Dermis blood vessel endothelial cell (primary cell): Measurements from ENCODE around the gene HTD2. TPM values are rescaled to one million over a fixed set of nuclear protein-coding genes. Genes with fewer than 3 reads are reported as not detected.
"Not testable (repeated sequence)": the region's sequence is repeated elsewhere in the genome, so short reads cannot be mapped to it uniquely, and the experiment has no call there.

Experiments used
- DNase-seq: peaks from one replicate; pipeline ENCODE4 v3.0.0; 2010
- total RNA-seq: library from RNA; depleted of rRNA; stranded (reverse); fragments of >200 nt; gene quantifications from 2 replicates; pipeline ENCODE4 v1.2.3, GENCODE V29; 2014

Gene HTD2
- total RNA-seq, result 10.2 and 16.0 TPM in 2 replicates

- peak; percentile 99 for DNase-seq
Measured at GRCh38 chr3:58305882-58306711, at the start of gene HTD2, which contains the start of gene RPP14. Gene HTD2, plus strand, starts transcription at chr3:58306520. Its CDS starts 11,094 bp downstream, at chr3:58317614. Gene RPP14, plus strand, starts transcription at chr3:58306245. Its CDS starts 4,085 bp downstream, at chr3:58310330.

DNA sequence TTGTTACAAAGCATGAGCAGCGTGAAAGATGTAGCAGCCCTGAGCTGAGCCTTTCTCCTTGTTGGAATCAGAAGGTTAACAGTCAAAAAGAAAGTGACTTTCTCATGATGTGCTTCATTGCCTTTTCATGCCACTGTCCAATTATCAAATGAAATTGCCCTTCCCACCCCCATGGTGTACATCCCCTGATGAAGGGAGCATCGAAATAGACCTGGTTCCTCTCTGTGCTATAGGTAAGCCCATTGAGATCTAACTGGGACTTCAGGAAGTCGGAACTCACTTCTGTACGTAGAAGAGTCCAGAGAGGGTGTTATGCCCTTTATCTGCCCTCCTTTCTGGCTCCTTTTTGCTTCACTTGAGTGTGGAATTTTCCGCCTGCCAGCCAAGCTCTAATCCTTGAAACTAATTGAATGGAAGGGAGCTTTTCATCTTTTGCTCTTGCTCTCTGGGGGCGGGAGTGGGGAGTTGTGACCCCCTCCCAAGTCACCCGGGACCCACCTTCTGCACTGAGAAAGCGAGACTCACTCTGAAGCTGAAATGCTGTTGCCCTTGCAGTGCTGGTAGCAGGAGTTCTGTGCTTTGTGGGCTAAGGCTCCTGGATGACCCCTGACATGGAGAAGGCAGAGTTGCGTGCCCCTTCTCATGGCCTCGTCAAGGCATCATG is 47.8 kb upstream of the HTD2 start:
- DNase-seq, result no peak

DNA sequence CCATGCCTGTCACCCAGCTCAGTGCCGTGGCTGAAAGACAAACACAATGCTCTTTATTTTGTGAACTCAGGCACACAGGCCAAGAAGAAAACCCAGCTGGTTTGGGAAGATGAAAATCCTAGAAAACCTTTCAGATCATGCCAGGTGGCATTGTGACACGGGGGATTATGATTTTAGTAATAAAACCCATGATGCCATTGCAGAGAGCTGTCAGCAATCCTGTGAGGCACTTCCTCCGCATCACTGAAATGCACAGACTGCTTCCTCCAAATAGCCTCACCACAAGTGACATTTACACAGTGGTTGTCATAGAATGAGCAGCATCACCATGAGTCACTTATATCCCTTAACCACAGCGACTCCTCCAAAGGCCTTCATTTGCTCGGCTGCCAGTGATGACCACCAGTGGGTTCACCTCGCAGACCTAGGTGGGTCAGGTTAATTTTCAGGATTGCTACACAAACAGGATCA is 46.0 kb upstream of the HTD2 start:
- DNase-seq, result no peak

- DNase-seq, result no peak
Measured at GRCh38 chr3:58260733-58261132, 45.6 kb upstream of the HTD2 start.

- DNase-seq, result no peak
Measured at GRCh38 chr3:58261954-58262666, 44.2 kb upstream of the HTD2 start.

- DNase-seq, result no peak
Measured at GRCh38 chr3:58266577-58266976, 39.7 kb upstream of the HTD2 start.

DNA sequence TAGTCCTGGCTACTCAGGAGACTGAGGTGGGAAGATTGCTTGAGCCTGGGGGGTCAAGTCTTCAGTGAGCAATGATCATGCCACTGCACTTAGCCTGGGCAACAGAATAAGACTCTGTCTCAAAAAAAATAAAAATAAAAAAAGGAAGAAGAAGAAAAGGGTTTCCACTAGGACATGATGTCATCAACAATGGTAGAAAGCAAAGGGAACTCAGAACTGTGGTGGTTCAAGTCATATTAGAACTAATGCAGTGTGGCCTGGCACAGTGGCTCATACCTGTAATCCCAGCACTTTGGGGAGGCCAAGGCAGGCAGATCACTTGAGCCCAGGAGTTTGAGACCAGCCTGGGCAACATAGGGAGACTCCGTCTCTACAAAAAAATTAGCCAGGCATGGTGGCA is 38.8 kb upstream of the HTD2 start:
- DNase-seq, result not testable (repeated sequence)

DNA sequence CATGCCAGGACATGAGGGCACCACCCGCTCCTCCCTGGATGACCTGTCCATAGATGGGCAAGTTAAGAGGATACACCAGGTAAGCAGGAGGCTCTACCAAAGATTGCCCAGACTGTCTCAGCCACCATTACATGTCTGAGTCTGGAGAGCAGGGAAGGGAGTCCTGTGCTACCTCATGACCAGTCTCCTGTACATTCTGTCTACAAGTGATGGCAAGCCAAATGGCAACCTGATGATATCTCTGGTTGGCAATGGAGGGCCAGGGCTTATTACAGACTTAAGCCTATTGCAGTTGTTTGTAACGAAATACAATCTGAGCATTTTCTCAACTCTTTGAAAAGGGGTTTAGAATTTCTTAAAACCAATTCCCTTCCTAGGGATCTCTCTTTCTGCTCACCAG is 37.0 kb upstream of the HTD2 start:
- DNase-seq, result no peak

DNA sequence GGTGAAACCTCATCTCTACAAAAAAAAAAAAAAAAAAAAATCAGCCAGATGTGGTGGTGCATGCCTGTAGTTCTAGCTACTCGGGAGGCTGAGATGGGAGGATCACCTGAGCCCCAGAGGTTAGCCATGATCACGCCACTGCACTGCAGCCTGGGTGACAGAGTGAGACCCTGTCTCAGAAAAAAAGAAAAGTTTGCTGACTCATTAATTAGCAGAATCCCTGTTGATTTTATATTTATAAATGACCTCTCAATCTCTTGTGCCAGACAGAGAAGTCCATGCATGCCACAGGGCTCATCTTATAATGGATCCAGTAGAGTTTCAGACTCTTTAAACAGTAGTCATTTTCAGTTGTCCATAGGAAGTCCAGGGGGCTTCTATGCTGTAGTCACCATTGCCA is 35.8 kb upstream of the HTD2 start:
- DNase-seq, result no peak

DNA sequence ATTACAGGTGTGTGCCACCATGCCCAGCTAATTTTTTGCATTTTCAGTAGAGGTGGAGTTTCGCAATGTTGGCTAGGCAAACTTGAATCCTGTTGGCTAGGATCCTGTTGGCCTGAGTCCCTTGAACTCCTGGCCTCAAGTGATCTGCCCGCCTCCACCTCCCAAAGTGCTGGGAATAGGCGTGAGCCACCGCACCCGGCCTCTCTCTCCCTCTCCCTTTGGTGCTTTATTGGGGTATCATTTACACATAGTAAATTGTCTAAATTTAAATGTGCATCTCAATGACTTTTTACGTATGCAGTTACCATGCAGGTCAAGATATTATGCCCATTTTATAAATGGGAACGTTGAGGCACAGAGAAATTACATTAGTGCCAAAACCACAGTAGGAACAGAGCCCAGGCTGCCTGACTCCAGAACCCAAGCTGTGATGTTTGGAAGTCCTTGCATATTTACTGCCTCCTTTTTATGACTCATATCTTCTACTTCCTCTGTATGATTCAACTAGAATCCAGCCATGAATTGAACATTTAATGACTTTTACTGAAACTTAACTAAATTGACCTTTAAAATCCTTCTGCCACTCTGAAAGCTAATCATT is 34.3 kb upstream of the HTD2 start:
- peak; percentile 84 for DNase-seq

DNA sequence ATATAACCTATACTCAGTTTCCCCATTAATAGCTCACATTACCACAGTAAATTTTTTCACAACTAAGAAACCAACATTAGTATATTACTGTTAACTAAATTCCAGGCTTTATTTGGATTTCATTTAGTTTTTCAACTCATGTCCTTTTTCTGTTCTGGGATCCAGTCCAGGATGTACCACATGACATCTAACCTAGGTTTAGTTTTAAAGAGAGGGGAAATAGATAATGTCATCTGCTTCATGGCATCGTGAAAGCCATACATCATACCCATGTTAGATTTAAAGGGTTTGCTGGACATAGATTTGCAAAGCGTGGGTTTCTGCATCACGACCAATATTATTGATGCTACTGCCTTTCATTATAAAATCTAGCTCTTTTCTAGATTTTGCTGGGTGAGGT is 33.4 kb upstream of the HTD2 start:
- DNase-seq, result no peak

GRCh38 chr3:58273362-58273761 is 33.0 kb upstream of the HTD2 start:
- not testable (repeated sequence) for DNase-seq

DNA sequence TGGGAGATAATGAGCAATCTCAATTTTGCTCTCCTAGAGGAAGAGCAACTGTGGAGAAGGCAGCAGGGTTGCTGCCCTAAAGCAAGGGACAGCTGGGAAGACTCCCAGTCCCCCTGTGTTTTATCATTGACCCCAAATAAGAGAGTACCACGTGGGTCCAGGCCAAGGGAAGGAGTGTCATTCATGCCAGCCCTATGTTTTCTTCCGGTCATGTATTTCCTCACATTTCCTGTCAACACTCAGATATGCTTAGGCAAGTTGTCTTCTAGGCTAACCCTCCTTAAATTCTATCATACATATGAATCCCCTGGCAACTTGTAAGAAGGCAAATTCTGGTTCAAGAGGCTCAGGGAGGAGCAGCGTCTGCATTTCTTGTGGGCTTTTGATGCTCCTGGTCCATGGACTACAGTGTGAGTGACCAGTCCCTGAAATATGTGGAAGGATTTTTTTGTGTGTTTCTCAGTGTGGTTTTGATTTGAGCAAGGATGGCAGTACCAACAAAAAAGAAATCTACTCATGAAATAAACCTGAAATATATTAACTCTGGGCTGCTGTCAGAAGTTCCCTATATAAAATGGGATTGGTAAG is 32.2 kb upstream of the HTD2 start:
- no peak for DNase-seq

DNA sequence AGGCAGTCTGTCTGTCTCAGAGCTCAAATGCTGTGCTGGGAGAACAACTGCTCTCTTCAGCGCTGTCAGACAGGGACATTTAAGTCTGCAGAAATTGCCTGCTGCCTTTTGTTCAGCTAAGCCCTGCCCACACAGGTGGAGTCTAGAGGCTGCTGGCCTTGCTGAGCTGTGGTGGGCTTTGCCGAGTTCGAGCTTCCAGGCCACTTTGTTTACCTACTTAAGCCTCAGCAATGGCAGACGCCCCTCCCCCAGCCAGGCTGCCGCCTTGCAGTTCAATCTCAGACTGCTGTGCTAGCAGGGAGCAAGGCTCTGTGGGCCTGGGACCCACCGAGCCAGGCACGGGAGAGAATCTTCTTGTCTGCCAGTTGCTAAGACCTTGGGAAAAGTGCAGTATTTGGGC is 25.3 kb upstream of the HTD2 start:
- DNase-seq, result no peak

DNA sequence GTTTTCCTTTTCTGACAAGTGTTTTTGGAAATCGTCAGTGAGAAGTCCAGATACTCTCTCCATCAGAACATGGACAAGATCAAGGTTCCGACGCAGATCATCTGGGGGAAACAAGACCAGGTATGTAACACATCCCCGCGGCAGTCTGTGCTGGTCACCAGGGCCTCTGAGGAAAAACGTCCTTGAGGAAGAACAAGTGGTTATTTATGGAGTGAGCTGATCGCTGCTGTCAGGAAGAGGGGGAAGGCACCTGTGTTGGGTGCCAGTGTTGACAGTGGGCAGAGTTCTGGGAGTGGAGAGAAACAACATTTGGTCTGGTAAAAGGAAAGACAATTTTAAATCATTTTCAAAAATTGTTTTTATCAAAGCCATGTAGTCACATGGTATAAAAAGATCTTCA is 21.0 kb upstream of the HTD2 start:
- no peak for DNase-seq

GRCh38 chr3:58287354-58287753 is 19.0 kb upstream of the HTD2 start:
- DNase-seq, result no peak

DNA sequence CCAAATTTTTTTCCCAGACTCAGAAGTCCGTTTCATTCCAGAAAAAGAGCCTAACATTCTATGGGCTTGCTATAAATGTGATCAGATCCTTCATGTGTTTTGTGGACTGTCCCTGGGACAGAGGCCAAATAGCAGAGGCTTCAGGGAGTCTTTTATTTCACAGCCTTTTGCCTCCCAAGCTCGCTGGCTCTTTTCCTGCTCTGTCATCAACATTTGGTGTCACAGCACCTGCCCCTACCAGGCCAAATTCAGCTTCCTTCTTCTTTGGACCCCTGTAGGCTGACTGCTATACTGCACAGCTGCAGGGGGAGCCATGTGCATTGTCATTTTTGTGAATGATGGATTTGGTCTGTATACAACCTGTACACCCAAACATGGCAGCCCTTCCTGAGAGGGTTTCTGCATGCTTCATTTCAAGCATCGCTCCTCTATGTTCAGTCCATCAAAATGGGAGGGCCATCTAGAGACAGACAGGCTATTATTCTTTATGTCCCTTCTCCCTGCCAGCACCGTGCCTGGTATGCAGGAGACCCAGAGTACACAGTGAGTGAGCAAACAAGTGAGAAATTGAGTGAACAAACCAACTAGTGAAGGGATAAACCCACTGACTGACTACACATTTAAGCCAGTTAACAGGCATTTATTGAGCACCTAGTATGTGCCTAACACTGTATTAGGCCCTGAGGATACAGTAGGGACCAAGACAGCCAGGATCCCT is 18.1 kb upstream of the HTD2 start:
- DNase-seq, result no peak

DNA sequence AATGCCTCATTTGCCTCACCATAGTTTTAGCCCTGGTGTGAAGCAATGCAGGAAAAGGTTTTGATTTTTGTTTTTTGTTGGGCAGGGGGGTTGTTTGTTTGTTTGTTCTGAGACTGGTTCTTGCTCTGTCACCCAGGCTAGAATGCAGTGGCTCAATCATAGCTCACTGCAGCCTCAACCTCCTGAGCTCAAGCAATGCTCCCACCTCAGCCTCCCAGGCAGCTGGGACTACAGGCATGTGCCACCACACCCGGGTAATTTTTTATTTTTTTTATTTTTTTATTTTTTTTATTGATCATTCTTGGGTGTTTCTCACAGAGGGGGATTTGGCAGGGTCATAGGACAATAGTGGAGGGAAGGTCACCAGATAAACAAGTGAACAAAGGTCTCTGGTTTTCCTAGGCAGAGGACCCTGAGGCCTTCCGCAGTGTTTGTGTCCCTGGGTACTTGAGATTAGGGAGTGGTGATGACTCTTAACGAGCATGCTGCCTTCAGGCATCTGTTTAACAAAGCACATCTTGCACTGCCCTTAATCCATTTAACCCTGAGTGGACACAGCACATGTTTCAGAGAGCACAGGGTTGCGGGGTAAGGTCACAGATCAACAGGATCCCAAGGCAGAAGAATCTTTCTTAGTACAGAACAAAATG is 17.2 kb upstream of the HTD2 start:
- not testable (repeated sequence) for DNase-seq

DNA sequence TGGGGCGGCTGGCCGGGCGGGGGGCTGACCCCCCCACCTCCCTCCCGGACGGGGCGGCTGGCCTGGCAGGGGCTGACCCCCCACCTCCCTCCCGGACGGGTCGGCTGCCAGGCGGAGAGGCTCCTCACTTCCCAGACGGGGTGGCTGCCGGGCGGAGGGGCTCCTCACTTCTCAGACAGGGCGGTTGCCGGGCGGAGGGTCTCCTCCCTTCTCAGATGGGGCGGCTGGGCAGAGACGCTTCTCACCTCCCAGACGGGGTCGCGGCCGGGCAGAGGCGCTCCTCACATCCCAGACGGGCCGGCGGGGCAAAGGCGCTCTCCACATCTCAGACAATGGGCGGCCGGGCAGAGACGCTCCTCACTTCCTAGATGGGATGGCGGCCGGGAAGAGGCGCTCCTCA is 15.9 kb upstream of the HTD2 start:
- DNase-seq, result not testable (repeated sequence)

- DNase-seq, result peak; percentile 35
Measured at GRCh38 chr3:58291671-58292338, 14.5 kb upstream of the HTD2 start.

- DNase-seq, result no peak
Measured at GRCh38 chr3:58292866-58293265, 13.5 kb upstream of the HTD2 start.
